K562 (cell line): ENCODE data around the gene MUCL3. TPM values are rescaled to one million over a fixed set of nuclear protein-coding genes. Genes with fewer than 3 reads are reported as not detected.
A peak's percentile ranks its signal among the peaks of the same experiment; 100 is the strongest.

Experiments
- ATAC-seq: fragments of 200-7000 bp; cut with Tn5 transposase; 3 replicates; pipeline ENCODE4 v1.9.1; 2020; ENCODE audit warnings: moderate library complexity
- BruUV-seq: library from RNA; stranded (reverse); fragments of 400-500 nt; replicated peaks from 2 replicates; lab custom pipeline; 2021; lab: Mats Ljungman, UMichigan
- CTCF ChIA-PET: fragments of 300-600 bp; formaldehyde crosslinking; extraction: SDS; loops from one replicate; lab custom pipeline; 2021; ENCODE audit warnings: low intra/inter-chr PET ratio; lab: Yijun Ruan, JAX
- POLR2A ChIA-PET: fragments of 300-600, 350-650 bp; sonication (Branson Sonifier 250); formaldehyde crosslinking; extraction: SDS; loops from one replicate; lab custom pipeline; 2021; ENCODE audit warnings: antibody characterized with exemption, inconsistent platforms; lab: Yijun Ruan, JAX
- DNase-seq, 4 experiments: peaks; one replicate each; pipeline versions ENCODE4 v3.0.0 to v3.0.0-alpha.2; 2011 to 2018; ENCODE audit warnings: low spot score in 3 of 4, mixed read lengths in 3 of 4; ENCODE audit errors: extremely low read depth in 1 of 4
- FAIRE-seq: peaks from 2 replicates; lab custom pipeline; 2011; peaks lifted over from hg19 to GRCh38; lab: Jason Lieb, UNC
- H2AFZ ChIP-seq: 2 replicates; pipeline ENCODE4 v1.6.0; 2011; ENCODE audit warnings: low read depth, low read length, control low read depth, inconsistent platforms
- H3K27ac ChIP-seq: fragments of 200-600 bp; 3 replicates; pipeline ENCODE4 v1.8.0; 2011; ENCODE audit warnings: low read depth, mild to moderate bottlenecking, control low read depth, inconsistent platforms, low read length, moderate library complexity, mixed read lengths; ENCODE audit errors: extremely low read depth
- H3K27me3 ChIP-seq, 2 experiments: fragments of 300-600 bp in 1 of 2; 2 replicates in 1 of 2; 3 replicates in 1 of 2; pipeline versions ENCODE4 v1.6.0 to v1.8.0; 2011; ENCODE audit warnings: inconsistent platforms in 2 of 2, low read length in 2 of 2, mild to moderate bottlenecking in 1 of 2, mixed read lengths in 1 of 2, moderate library complexity in 1 of 2; ENCODE audit not compliant: control insufficient read depth in 2 of 2, insufficient read depth in 2 of 2
- H3K36me3 ChIP-seq: fragments of 300-600 bp; 3 replicates; pipeline ENCODE4 v1.8.0; 2011; ENCODE audit warnings: mild to moderate bottlenecking, low read length, inconsistent platforms; ENCODE audit not compliant: control insufficient read depth, insufficient read depth
- H3K4me1 ChIP-seq, 2 experiments: fragments of 200-600 bp in 1 of 2; replicated peaks in 1 of 2; 2 replicates in 1 of 2; 3 replicates in 1 of 2; pipeline versions ENCODE4 v1.5.1 to v1.8.0; 2011; ENCODE audit warnings: inconsistent platforms in 2 of 2, low read length in 2 of 2, mild to moderate bottlenecking in 1 of 2, mixed read lengths in 1 of 2, moderate library complexity in 1 of 2; ENCODE audit not compliant: control insufficient read depth in 2 of 2, insufficient read depth in 2 of 2
- H3K4me2 ChIP-seq: 2 replicates; pipeline ENCODE4 v1.6.1; 2011; ENCODE audit warnings: low read length, control low read depth, inconsistent platforms, mixed read lengths; ENCODE audit not compliant: insufficient read depth
- H3K4me3 ChIP-seq: fragments of 200-600 bp; sonication (generic), shearing (Covaris generic); 2 replicates; pipeline ENCODE4 v1.5.1; 2016; ENCODE audit warnings: control low read depth, inconsistent platforms
- H3K79me2 ChIP-seq: fragments of 200-600 bp; 3 replicates; pipeline ENCODE4 v1.8.0; 2011; ENCODE audit warnings: low read length, inconsistent platforms; ENCODE audit not compliant: control insufficient read depth, insufficient read depth
- H3K9ac ChIP-seq, 2 experiments: 2 replicates each; pipeline versions ENCODE4 v1.6.0 to v1.6.1; 2011; ENCODE audit warnings: low read depth in 2 of 2, low read length in 2 of 2, control low read depth in 1 of 2, inconsistent platforms in 1 of 2, mild to moderate bottlenecking in 1 of 2, mixed read lengths in 1 of 2; ENCODE audit not compliant: insufficient read depth in 1 of 2
- H3K9me1 ChIP-seq: one replicate; pipeline ENCODE4 v1.6.0; 2011; ENCODE audit warnings: inconsistent platforms, mild to moderate bottlenecking, low read length, moderate library complexity; ENCODE audit not compliant: control insufficient read depth, insufficient read depth
- H3K9me3 ChIP-seq: replicated peaks from 2 replicates; pipeline ENCODE4 v1.5.1; 2011; ENCODE audit warnings: low read depth, low read length, inconsistent platforms; ENCODE audit not compliant: control insufficient read depth, insufficient read depth
- H4K20me1 ChIP-seq: replicated peaks from 2 replicates; pipeline ENCODE4 v1.6.1; 2011; ENCODE audit warnings: low read length, inconsistent platforms, mixed read lengths; ENCODE audit not compliant: control insufficient read depth, insufficient read depth
- DIDO1 ChIP-seq: fragments of 450-650 bp; IDR thresholded peaks from 2 replicates; pipeline ENCODE4 v1.6.1; 2016; ENCODE audit warnings: low read depth, missing biosample characterization, missing genetic modification characterization
- KHSRP ChIP-seq: fragments of 450-650 bp; IDR thresholded peaks from 2 replicates; pipeline ENCODE4 v1.6.1; 2017
- LCOR ChIP-seq: sonication (generic); formaldehyde crosslinking; IDR thresholded peaks from 2 replicates; pipeline ENCODE4 v1.8.0; 2022; ENCODE audit warnings: mild to moderate bottlenecking, missing genetic modification reagents
- SP2 ChIP-seq: IDR thresholded peaks from 2 replicates; pipeline ENCODE4 v1.6.1; 2011; ENCODE audit warnings: mild to moderate bottlenecking, low read depth, low read length, moderate library complexity; ENCODE audit not compliant: poor library complexity, severe bottlenecking; ENCODE audit errors: extremely low read depth
- SRSF1 ChIP-seq: fragments of 200-400 bp; formaldehyde crosslinking; IDR thresholded peaks from 2 replicates; pipeline ENCODE4 v1.6.1; 2017; ENCODE audit warnings: mild to moderate bottlenecking, low read depth, low read length, moderate library complexity
- ZBTB26 ChIP-seq: fragments of 450-650 bp; formaldehyde crosslinking; IDR thresholded peaks from 2 replicates; pipeline ENCODE4 v1.4.0; 2022; ENCODE audit warnings: missing genetic modification characterization
- ZNF217 ChIP-seq: sonication (generic); formaldehyde crosslinking; IDR thresholded peaks from 2 replicates; pipeline ENCODE4 v1.8.0; 2022; ENCODE audit warnings: mild to moderate bottlenecking, missing genetic modification reagents
- ZNF23 ChIP-seq: fragments of 250-450 bp; sonication (Bioruptor Pico); IDR thresholded peaks from 2 replicates; pipeline ENCODE4 v1.4.0; 2020; ENCODE audit warnings: mild to moderate bottlenecking
- ZNF24 ChIP-seq: fragments of 450-650 bp; IDR thresholded peaks from 2 replicates; pipeline ENCODE4 v1.6.1; 2016
- WGBS: fragments of 100-300 bp; shearing (Covaris generic); methylation state at CpG from one replicate; pipeline ENCODE4 v1.1.6; 2016; ENCODE audit warnings: low coverage, mixed read lengths; ENCODE audit not compliant: insufficient coverage; ENCODE audit errors: missing lambda C conversion rate; 5-methylcytosine and 5-hydroxymethylcytosine counted together
- in situ Hi-C: fragments of 300-500 bp; cut with MboI; formaldehyde crosslinking; loops from 4 replicates; pipeline ENCODE4 v1.15.0; 2018; ENCODE audit warnings: inconsistent platforms, mixed read lengths
- intact Hi-C: fragments of 100-400 bp; cut with micrococcal nuclease; formaldehyde crosslinking; loops from 2 replicates; pipeline ENCODE4 v1.14.2; 2022
- polyA plus RNA-seq, 8 experiments: library from polyadenylated mRNA; depleted of rRNA in 4 of 8; stranded (reverse) in 5 of 8; unstranded in 3 of 8; fragments of >200 nt; fragmentation: Nextera tagmentation in 2 of 8; fragmentation: Illumina TruSeq in 1 of 8; extraction: Ambion mirVana in 2 of 8; extraction: Trizol in 1 of 8; gene quantifications; 2 replicates each; pipeline versions ENCODE4 v1.2.1 to v1.2.3, GENCODE V29; 2011 to 2014; ENCODE audit warnings: inconsistent platforms in 1 of 8, missing spikeins in 1 of 8
- total RNA-seq, 7 experiments: library from RNA; depleted of rRNA in 6 of 7; stranded (reverse); fragments of >200 nt in 6 of 7; fragmentation: Illumina TruSeq in 2 of 7; extraction: Trizol in 2 of 7; gene quantifications; 2 replicates each; pipeline versions ENCODE4 v1.2.1 to v1.2.3, GENCODE V29; 2011 to 2021; ENCODE audit warnings: low replicate concordance in 1 of 7

The MUCL3 gene
- total and polyA plus RNA-seq, 9 of the 15 experiments (the other 6 are each of a cell fraction or from before 2014, with no cell fraction given), result 0.07 TPM; not detected in 8

- TF ChIP-seq ZNF217 (CRISPR knock-in tag) (no peak), ZNF23 (no peak), ZBTB26 (CRISPR knock-in tag) (peak; percentile 55; the same call in 1 of the 2 replicates), KHSRP (no peak), LCOR (CRISPR knock-in tag) (peak; percentile 66; the same call in 1 of the 2 replicates), SRSF1 (no peak), ZNF24 (no peak), SP2 (no peak)
Observed at GRCh38 chr6:30915591-30915946, 25.2 kb upstream of the MUCL3 start (continued).

GRCh38 chr6:30917041-30917440, 23.7 kb upstream of the MUCL3 start:
- intact Hi-C loops, result no loop called here
- 91% methylated on average over 7 of the region's 7 CpGs for WGBS
- Histone ChIP-seq H3K9ac (peak overlapping the region in 1 of 2 experiments; percentile 28; a peak in 1 of 4 replicates), H3K9me3 (no peaks in the 10 kb centered on the region), H3K4me3 (no peak overlapping the region), H2AFZ (no peak overlapping the region), H3K27ac (no peak overlapping the region), H3K79me2 (peaks cover 8% of the 10 kb centered on the region; the same call in 2 of the 3 replicates), H3K36me3 (peaks cover 78% of the 10 kb centered on the region; the same call in 2 of the 3 replicates), H3K4me2 (no peak overlapping the region), H3K27me3 (no peaks in the 10 kb centered on the region), H3K9me1 (no peaks in the 10 kb centered on the region), H3K4me1 (peaks cover 15 to 28% of the 10 kb centered on the region in 2 experiments), H4K20me1 (no peaks in the 10 kb centered on the region)
- FAIRE-seq (no peak), DNase-seq (no peak), ATAC-seq (no peak)
- ChIA-PET CTCF (interaction anchor here (0.7 to 3.0 kb wide), 4 partner anchors 153 to 211 kb away, joined by 3 to 26 read pairs (median 13); no protein-coding TSS in a partner anchor), POLR2A (interaction anchor here (0.6 to 3.5 kb wide), 6 partner anchors 9 to 170 kb away, joined by 3 to 11 read pairs (median 3); no protein-coding TSS in a partner anchor)
- no TSS peak for BruUV-seq
- no peak for TF ChIP-seq DIDO1 (tag)
- TF ChIP-seq LCOR (CRISPR knock-in tag), result 0 out of 2 replicates have a peak, but pooled peaks have one; percentile 25
- in situ Hi-C loops, result loop anchor here (5.0 to 10.0 kb wide), 2 partner anchors 160 to 458 kb away; no protein-coding TSS in a partner anchor
